AML-193 (cell line): ENCODE measurements around the gene HES1.
"Not testable (repeated sequence)": the region's sequence is repeated elsewhere in the genome, so short reads cannot be mapped to it uniquely, and the experiment has no call there.

Experiments
- DNase-seq, 2 experiments: peaks; one replicate each; lab custom pipeline; 2025; lab: John Stamatoyannopoulos, UW

HES1 gene

GRCh38 chr3:194128202-194128918, 7.6 kb upstream of the HES1 start:
- DNase-seq: no peak

GRCh38 chr3:194128919-194129295, 7.0 kb upstream of the HES1 start:
- not testable (repeated sequence) for DNase-seq

DNA sequence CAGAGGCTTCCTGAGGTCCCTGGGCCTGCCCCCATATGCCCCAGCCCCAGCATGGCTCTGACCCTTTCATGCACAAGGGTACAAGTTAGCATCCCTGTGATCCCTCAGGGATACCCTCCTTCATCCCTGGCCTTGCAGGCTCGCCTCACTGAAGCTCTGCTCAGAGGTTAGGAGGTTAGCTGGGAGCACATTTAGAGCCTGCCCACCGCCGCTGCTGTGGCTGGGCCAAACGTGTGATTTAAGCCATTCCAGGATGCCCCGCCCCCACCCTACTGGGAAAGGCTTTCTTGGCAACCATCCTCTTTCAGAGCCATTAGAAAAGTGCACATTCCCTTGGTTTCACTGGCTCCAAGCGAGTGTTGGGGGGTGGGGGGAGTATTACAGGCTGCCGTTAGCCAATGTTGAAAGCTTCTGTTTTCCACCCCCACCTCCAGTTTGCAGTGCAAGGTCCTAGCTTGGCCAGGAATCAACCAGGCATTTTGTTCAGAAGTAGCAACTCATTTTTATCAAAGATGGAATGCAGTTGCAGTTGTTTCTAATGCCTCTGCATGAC, 6.3 kb upstream of the HES1 start:
- DNase-seq: no peak

- DNase-seq: no peak
These were observed 5.8 kb upstream of the HES1 start for GRCh38 chr3:194130188-194130587.

DNA sequence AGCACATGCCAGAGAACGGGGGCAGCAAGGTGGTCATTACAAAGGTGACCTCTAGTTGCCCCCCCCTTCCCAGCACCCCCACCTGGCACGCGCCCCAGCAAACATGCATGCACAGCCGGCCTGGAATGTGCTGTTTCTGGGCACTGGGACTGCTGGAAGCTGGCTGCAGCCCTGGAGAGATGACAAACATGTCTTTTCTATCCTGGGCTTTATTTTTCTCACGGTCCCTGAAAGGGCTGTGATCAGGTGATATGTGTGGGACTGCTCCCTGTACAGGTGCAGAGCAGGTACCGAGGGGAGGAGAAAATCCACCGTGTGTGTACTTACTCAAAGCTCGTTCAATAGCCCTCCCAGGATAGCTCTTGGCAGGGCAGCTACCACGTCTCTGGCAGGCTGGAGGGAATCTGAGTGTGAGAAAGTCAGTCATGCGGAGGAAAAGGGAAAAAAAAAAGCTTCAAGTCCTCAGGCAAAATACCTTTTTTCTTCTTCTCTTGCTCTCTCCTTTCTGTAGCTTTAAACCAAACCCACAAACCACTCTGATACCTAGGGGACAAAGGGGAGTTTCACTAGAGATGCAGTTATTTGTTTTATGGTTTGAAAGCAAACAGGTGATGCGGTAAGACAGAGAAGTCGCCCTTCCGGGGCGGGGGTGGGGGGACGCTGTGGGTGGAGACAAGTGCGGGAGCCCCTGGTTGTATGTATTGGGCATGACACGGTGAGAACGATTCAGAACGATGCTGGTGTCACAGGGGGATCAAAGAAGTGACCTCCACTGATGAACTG, 5.0 kb upstream of the HES1 start:
- no peak for DNase-seq

DNA sequence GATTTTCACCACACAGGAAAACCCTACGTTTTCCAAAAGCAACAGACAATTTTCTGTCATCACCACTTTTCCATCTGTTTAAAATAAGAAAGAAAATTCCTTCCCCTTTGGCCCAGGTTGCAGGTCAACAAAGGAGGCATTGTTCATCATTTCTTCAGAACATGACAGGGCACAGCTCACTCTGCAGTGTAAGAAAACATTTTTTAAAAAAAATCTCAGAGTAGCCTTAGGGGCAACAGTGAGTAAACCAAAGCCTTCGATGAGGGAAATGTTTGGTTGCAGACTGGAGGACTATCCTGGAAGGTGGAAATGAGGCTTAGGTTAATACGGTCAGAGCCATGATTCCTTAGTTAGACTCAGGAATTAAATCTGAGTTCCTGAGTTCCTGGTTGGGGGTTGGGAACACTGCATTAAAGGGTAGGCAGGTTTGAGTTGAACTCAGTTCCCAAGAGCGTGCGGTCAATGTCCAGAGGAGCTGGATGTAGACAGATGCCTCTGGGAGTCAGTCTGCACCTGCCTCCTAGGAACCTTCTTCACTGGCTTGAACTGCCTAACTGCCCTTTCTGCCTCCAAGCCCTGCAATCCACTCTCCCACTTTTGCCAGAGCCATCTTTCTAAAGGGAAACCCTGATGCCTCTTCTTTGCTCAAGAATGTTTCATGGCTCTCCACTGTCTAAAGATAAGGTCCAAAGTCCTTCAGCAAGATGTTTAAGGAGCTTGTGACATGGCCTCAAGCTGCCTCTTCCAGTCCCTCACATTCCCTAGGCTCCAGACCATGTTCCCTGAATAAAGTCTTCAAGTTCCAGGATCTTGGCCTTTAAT, 3.3 kb upstream of the HES1 start:
- no peak for DNase-seq

DNA sequence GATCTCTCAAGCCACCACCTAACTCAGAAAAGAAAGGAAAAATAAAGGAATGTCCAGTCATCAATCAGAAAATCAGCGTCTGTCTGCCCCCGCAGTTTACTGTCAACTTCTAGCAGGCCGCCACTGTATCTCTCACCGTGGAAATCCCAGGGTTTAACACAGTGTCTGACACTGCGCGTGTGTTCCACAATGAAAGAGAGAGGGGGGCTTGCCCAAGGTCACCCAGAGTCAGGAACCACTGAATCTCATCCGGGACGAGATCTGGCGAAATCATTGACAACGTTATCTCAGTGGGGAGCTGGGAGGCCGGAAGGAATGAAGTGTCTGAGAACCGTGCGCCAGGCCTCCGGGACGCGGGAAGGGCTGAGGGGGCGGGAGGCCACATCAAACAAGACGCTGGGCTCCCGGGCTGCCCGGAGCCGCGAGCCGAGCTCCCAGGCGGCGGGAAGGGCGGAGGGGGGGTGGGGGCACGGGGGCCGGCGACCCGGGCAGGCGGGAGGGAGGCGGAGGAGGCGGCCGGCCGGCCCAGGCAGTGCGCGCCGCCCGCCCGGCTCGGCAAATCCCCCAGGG, 2.2 kb upstream of the HES1 start:
- no peak for DNase-seq

DNA sequence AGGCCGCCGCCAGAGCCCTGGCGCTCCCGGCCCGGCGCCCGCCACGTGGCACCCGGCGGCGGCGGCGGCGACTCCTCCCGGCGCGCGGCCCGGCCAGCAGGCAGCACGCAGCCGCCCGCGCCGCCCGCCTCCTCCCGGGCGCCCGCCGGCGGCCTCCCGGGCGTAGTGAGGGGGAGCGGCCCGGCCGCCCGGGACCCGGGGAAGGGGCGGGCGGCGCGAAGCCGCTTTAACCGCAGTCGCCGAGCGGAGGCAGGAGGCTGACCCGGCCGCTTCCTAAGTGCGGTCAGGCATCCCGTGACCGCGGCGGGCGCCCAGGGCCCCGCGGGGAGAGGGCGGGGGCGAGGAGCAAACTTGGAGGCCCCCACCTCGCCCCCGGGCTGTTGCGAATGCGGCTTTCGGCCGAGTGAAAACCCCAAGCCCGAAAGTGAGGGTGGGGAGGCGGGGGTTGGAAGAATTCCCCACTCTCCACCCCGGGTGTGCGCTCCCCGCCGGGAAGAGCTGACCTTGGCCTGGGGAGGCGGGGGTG, 1.7 kb upstream of the HES1 start:
- peak; percentile 50 to 64 for DNase-seq

- peak; percentile 85 to 92 for DNase-seq
These were observed 1.0 kb upstream of the HES1 start for GRCh38 chr3:194134757-194135515.

DNA sequence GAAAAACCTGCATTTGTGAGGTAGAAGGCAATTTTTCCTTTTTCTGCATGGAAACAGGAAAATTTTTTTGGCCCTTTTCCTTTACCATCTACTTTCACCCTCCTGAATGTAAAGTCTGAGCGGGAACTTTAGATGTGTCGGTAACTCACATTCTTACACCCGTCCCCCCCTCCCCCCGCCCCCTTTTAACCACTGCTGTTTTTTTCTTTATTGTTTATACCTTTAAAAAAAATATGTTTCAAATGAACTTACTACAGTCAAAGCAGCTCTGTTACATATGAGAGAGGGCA, 487 bp upstream of the HES1 start:
- DNase-seq: no peak

GRCh38 chr3:194136519-194137007, 615 bp downstream of the HES1 start:
- no peak for DNase-seq

DNA sequence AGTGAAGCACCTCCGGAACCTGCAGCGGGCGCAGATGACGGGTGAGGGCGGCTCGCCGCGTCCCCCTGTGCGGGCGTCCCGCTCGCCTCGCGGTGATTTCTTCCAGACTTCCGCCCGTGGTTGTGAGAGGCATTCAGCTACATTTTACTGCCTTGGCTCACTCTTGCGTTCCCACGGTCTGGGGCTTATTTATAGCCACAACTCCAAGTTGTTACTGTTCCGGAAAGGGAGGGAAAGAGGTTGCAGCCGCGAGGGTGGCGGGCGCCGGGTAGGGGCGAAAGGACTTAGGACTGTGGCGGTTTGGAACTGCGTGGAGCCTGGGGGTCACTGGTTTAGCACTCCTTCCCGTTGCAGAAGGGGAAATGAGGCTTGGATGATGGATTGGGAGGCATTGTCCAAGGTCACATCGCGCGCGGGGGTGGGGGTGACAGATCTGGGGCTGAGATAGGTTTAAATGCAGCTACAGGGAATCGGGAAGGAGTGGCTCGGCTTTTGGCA, 1.1 kb downstream of the HES1 start:
- no peak for DNase-seq

DNA sequence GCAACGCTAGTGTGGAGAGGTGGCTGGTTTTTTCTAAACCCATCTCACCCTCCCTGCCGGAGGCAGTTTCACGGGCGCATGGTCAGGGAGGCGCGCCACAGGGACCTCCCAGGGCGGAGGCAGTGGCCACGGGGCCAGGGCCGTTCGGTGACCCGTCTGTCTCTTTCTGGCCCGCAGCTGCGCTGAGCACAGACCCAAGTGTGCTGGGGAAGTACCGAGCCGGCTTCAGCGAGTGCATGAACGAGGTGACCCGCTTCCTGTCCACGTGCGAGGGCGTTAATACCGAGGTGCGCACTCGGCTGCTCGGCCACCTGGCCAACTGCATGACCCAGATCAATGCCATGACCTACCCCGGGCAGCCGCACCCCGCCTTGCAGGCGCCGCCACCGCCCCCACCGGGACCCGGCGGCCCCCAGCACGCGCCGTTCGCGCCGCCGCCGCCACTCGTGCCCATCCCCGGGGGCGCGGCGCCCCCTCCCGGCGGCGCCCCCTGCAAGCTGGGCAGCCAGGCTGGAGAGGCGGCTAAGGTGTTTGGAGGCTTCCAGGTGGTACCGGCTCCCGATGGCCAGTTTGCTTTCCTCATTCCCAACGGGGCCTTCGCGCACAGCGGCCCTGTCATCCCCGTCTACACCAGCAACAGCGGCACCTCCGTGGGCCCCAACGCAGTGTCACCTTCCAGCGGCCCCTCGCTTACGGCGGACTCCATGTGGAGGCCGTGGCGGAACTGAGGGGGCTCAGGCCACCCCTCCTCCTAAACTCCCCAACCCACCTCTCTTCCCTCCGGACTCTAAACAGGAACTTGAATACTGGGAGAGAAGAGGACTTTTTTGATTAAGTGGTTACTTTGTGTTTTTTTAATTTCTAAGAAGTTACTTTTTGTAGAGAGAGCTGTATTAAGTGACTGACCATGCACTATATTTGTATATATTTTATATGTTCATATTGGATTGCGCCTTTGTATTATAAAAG, 1.8 kb downstream of the HES1 start:
- no peak for DNase-seq

DNA sequence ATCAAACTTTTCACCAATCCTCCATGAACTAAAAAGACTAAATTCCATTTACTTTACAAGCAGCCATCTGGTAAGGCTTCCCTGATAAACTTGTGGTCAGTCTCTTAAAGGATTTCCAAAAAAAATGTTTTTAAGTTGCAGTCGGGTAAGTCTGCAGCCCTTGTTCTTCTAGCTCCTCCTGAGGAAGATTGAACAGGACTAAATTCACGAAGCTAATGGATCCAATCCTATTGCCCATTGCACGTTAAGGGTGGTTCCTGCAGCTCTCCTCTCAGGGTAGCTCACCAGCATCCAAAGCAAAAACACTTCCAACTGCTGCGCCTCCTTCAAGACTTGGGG, 2.8 kb downstream of the HES1 start:
- no peak for DNase-seq

GRCh38 chr3:194139071-194139813, 3.3 kb downstream of the HES1 start:
- DNase-seq: no peak

GRCh38 chr3:194139814-194140391, 4.0 kb downstream of the HES1 start:
- no peak for DNase-seq

DNA sequence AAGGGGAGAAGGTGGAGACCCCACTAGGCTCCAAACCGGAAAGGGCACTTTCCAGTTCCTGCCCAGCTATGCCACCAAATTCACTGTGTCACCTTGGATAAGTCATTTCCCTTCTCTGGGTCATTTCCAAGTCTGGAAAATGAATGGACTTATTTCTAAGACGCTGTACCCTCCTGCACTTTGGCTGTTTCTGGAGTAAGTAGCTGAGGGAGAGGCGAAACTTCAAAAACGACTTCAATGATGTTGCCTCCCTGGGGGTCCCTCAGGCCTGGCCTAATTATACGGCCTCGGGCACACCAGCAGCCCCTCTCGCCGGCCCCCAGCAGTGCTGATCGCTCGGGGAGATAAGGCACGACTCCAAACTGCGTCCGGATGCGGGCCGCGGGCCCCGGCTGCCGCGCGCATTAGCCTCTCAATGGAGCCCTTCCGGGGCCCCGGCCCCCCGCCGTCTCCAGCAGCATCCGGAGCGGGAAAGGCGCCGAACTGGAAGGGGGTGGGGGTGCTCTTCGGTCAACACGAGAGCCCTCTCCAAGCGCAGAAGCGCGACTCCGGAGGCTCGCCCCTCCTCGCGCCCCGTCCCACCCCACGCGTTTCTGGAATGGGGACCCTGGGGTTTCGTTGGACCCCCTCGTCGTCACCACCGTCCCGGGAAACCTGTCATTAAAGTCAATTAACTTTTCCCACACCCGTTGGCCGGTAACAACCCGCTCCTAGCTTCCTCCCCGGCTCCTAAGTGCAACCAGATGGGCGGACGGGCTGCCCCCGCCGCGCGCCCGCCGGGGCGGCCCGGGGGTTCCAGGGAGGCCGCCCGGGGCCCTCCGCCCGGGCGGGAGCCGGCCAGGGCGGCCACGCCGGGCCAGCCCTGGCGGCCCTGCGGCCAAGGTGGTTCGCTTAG, 4.8 kb downstream of the HES1 start:
- DNase-seq: no peak
